Mammary epithelial cell (primary cell): ENCODE results near the gene ROPN1.

Experiments used
- EZH2 ChIP-seq: IDR thresholded peaks from 2 replicates; pipeline ENCODE4 v1.6.1; 2012; ENCODE audit warnings: low read length, inconsistent platforms, borderline replicate concordance
- TF ChIP-seq, protein P1 (sequence below), 2 donors: IDR thresholded peaks in 1 of 2; conservative IDR thresholded peaks in 1 of 2; 2 replicates each; pipeline ENCODE4 v1.5.1; 2011 to 2012; ENCODE audit warnings: inconsistent platforms in 2 of 2, low read length in 2 of 2, mild to moderate bottlenecking in 2 of 2, control low read depth in 1 of 2, low read depth in 1 of 2; ENCODE audit not compliant: insufficient read depth in 1 of 2; ENCODE audit errors: extremely low read depth in 1 of 2

DNA sequence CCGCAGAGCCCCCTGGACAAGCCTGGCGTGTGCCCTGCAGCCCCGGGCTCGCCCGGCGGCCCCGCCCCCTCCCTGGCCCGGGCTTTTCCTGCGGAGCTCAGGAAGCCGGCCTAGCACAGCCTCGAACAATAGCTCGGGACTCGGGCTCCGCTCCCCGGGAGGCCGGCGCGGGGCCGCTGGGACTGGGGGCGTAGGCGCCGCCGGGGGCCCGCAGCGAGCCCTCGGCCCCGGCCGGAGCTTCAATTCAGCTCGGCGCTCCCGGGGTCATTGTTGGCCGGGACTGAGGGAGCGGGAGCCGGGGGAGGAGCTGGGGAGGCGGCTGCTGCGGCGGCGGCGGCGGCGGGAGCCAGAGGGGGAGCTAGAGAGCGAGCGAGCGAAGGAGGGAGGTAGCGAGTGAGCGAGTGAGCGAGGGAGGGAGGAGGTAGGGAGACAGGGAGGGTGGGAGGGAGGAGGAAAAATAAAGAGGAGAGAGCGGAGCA, 41.0 kb upstream of the ROPN1 start:
- TF ChIP-seq, protein P1, sequence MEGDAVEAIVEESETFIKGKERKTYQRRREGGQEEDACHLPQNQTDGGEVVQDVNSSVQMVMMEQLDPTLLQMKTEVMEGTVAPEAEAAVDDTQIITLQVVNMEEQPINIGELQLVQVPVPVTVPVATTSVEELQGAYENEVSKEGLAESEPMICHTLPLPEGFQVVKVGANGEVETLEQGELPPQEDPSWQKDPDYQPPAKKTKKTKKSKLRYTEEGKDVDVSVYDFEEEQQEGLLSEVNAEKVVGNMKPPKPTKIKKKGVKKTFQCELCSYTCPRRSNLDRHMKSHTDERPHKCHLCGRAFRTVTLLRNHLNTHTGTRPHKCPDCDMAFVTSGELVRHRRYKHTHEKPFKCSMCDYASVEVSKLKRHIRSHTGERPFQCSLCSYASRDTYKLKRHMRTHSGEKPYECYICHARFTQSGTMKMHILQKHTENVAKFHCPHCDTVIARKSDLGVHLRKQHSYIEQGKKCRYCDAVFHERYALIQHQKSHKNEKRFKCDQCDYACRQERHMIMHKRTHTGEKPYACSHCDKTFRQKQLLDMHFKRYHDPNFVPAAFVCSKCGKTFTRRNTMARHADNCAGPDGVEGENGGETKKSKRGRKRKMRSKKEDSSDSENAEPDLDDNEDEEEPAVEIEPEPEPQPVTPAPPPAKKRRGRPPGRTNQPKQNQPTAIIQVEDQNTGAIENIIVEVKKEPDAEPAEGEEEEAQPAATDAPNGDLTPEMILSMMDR (conservative IDR thresholded peaks at IDR 0.05 in 1 of 2, IDR thresholded peaks at IDR 0.05 in 1 of 2; ENCODE audit: extremely low read depth in 1 of 2, insufficient read depth in 1 of 2, low read depth in 1 of 2, low read length in 2 of 2): peak; percentile 27 to 64
- TF ChIP-seq EZH2: no peak
